Common myeloid progenitor, CD34-positive (primary cell): ENCODE results near the gene GOLGA6A. TPM values are rescaled to one million over a fixed set of nuclear protein-coding genes. Genes with fewer than 3 reads are reported as not detected.
"Not testable (repeated sequence)": the region's sequence is repeated elsewhere in the genome, so short reads cannot be mapped to it uniquely, and the experiment has no call there.

Source experiments
- CTCF ChIA-PET: fragments of 350-600 bp; sonication (Branson Sonifier 250); formaldehyde crosslinking; loops from one replicate; lab custom pipeline; 2021; ENCODE audit warnings: antibody characterized with exemption; lab: Charles Lee
- POLR2A ChIA-PET: fragments of 350-600 bp; sonication (Branson Sonifier 250); formaldehyde crosslinking; loops from one replicate; lab custom pipeline; 2021; ENCODE audit warnings: antibody characterized with exemption; lab: Charles Lee
- DNase-seq, 3 donors: peaks; one replicate each; pipeline versions ENCODE4 v3.0.0 to v3.0.0-alpha.2; 2013
- H3K27ac ChIP-seq, 2 experiments: 1 replicate in 1 of 2; 2 replicates in 1 of 2; pipeline ENCODE4 v1.7.0; 2013; ENCODE audit warnings: inconsistent platforms in 2 of 2, low read length in 2 of 2, mild to moderate bottlenecking in 2 of 2, low read depth in 1 of 2, moderate library complexity in 1 of 2; ENCODE audit not compliant: severe bottlenecking in 2 of 2, insufficient read depth in 1 of 2, poor library complexity in 1 of 2
- H3K27me3 ChIP-seq, 5 experiments: replicated peaks in 2 of 5; 1 replicate in 3 of 5; 2 replicates in 2 of 5; pipeline versions ENCODE4 v1.6.1 to v1.7.0; 2013; ENCODE audit warnings: low read length in 4 of 5, mild to moderate bottlenecking in 2 of 5, moderate library complexity in 2 of 5, inconsistent platforms in 1 of 5; ENCODE audit not compliant: insufficient read depth in 5 of 5, control insufficient read depth in 4 of 5
- H3K36me3 ChIP-seq, 4 experiments: 1 replicate in 2 of 4; 2 replicates in 2 of 4; pipeline versions ENCODE4 v1.6.1 to v1.7.0; 2013; ENCODE audit warnings: low read length in 3 of 4, control low read depth in 1 of 4, mild to moderate bottlenecking in 1 of 4; ENCODE audit not compliant: control insufficient read depth in 4 of 4, insufficient read depth in 4 of 4
- H3K4me1 ChIP-seq, 4 experiments: 1 replicate in 3 of 4; 2 replicates in 1 of 4; pipeline versions ENCODE4 v1.6.1 to v1.7.1; 2013; ENCODE audit warnings: low read length in 3 of 4, mild to moderate bottlenecking in 3 of 4, control low read depth in 1 of 4, inconsistent platforms in 1 of 4, moderate library complexity in 1 of 4; ENCODE audit not compliant: control insufficient read depth in 4 of 4, insufficient read depth in 4 of 4; ENCODE audit errors: control extremely low read depth in 1 of 4
- H3K4me3 ChIP-seq, 7 experiments: 1 replicate in 4 of 7; 2 replicates in 3 of 7; pipeline versions ENCODE4 v1.5.1 to v1.7.0; 2013; ENCODE audit warnings: mild to moderate bottlenecking in 7 of 7, low read length in 6 of 7, moderate library complexity in 6 of 7, inconsistent platforms in 2 of 7, low read depth in 2 of 7, control low read depth in 1 of 7; ENCODE audit not compliant: insufficient read depth in 4 of 7, control insufficient read depth in 1 of 7; ENCODE audit errors: extremely low read depth in 1 of 7
- H3K9me3 ChIP-seq, 5 experiments: 1 replicate in 4 of 5; 2 replicates in 1 of 5; pipeline versions ENCODE4 v1.6.1 to v1.7.1; 2013; ENCODE audit warnings: low read length in 4 of 5, mild to moderate bottlenecking in 2 of 5, inconsistent platforms in 1 of 5, low read depth in 1 of 5, moderate library complexity in 1 of 5; ENCODE audit not compliant: control insufficient read depth in 4 of 5, insufficient read depth in 2 of 5; ENCODE audit errors: control extremely low read depth in 1 of 5
- WGBS: methylation state at CpG from one replicate; pipeline ENCODE4 v1.1.5; 2013; ENCODE audit not compliant: insufficient coverage; 5-methylcytosine and 5-hydroxymethylcytosine counted together
- polyA plus RNA-seq: library from polyadenylated mRNA; unstranded; fragments of 120-200 nt; gene quantifications from one replicate; pipeline ENCODE4 v1.2.1, GENCODE V29; 2013

GOLGA6A gene
- polyA plus RNA-seq: 0.15 TPM

- WGBS: no CpG with 5 or more reads among the region's 7 CpGs
- DNase-seq, H3K27ac ChIP-seq, H3K4me1 ChIP-seq, POLR2A ChIA-PET, H3K4me3 ChIP-seq, H3K27me3 ChIP-seq, CTCF ChIA-PET, H3K9me3 ChIP-seq, H3K36me3 ChIP-seq: not testable (repeated sequence)
These were observed at the start of gene GOLGA6A for GRCh38 chr15:74082450-74082849. TSS of gene GOLGA6A (minus strand) at chr15:74082550. CDS start at chr15:74082509, 41 bp downstream.

- 8% methylated on average over 17 of the region's 20 CpGs for WGBS
- Histone ChIP-seq H3K36me3 (no peaks in the 10 kb centered on the region), H3K4me3 (no peak overlapping the region), H3K27me3 (peaks cover 0 to 97% (median 61%) of the 10 kb centered on the region in 5 experiments), H3K4me1 (peaks cover 0 to 68% (median 47%) of the 10 kb centered on the region in 4 experiments), H3K9me3 (no peaks in the 10 kb centered on the region), H3K27ac (no peak overlapping the region)
- CTCF ChIA-PET: interaction anchor here (1.1 kb wide), 1 partner anchor 176 kb away, joined by 4 read pairs; no protein-coding TSS in a partner anchor
- DNase-seq: peak in 1 of 3 donors; percentile 12
- POLR2A ChIA-PET: no interaction called here
These were observed 49.5 kb upstream of the GOLGA6A start for GRCh38 chr15:74131628-74132413.

- Histone ChIP-seq H3K4me3 (no peak overlapping the region), H3K9me3 (no peaks in the 10 kb centered on the region), H3K27ac (no peak overlapping the region), H3K4me1 (peaks cover 0 to 63% (median 42%) of the 10 kb centered on the region in 4 experiments), H3K36me3 (no peaks in the 10 kb centered on the region), H3K27me3 (peaks cover 0 to 96% (median 61%) of the 10 kb centered on the region in 5 experiments)
- DNase-seq: no peak
- WGBS: 11% methylated on average over 20 of the region's 28 CpGs
- CTCF ChIA-PET: no interaction called here
- POLR2A ChIA-PET: no interaction called here
These were observed 48.7 kb upstream of the GOLGA6A start for GRCh38 chr15:74130849-74131627.

GRCh38 chr15:74130155-74130848, 48.0 kb upstream of the GOLGA6A start, which contains the start of gene ISLR2:
TSS of gene ISLR2 (plus strand) at chr15:74130586. CDS start at chr15:74132755, 2,169 bp downstream.
- H3K27me3 ChIP-seq: peaks cover 0 to 95% (median 60%) of the 10 kb centered on the region in 5 experiments
- DNase-seq: peak in 2 of 3 donors; percentile 62 to 65
- H3K36me3 ChIP-seq: no peaks in the 10 kb centered on the region
- ChIA-PET POLR2A (no interaction called here), CTCF (interaction anchor here (0.9 to 1.0 kb wide), 2 partner anchors 179 to 192 kb away, joined by 3 to 4 read pairs; no protein-coding TSS in a partner anchor)
- H3K27ac ChIP-seq: no peak within 1 kb of the TSS
- WGBS: 4% methylated on average over 36 of the region's 53 CpGs
- H3K4me3 ChIP-seq: peak within 1 kb of the TSS in 1 of 7 experiments; percentile 4
- no peaks in the 10 kb centered on the region for H3K9me3 ChIP-seq
- peaks cover 0 to 58% (median 37%) of the 10 kb centered on the region in 4 experiments for H3K4me1 ChIP-seq

GRCh38 chr15:74129586-74130154, 47.3 kb upstream of the GOLGA6A start:
- POLR2A ChIA-PET: no interaction called here
- DNase-seq: no peak
- H3K4me3 ChIP-seq: peak overlapping the region in 1 of 7 experiments; percentile 4
- WGBS: 3% methylated on average over 35 of the region's 40 CpGs
- no peak overlapping the region for H3K27ac ChIP-seq
- peaks cover 0 to 91% (median 55%) of the 10 kb centered on the region in 5 experiments for H3K27me3 ChIP-seq
- CTCF ChIA-PET: interaction anchor here (0.6 to 2.7 kb wide), 5 partner anchors 66 to 193 kb away, joined by 3 to 11 read pairs (median 3); no protein-coding TSS in a partner anchor
- no peaks in the 10 kb centered on the region for H3K9me3 ChIP-seq
- H3K36me3 ChIP-seq: no peaks in the 10 kb centered on the region
- H3K4me1 ChIP-seq: peaks cover 0 to 52% (median 36%) of the 10 kb centered on the region in 4 experiments

- POLR2A ChIA-PET: no interaction called here
- peaks cover 0 to 84% (median 48%) of the 10 kb centered on the region in 5 experiments for H3K27me3 ChIP-seq
These were observed 46.6 kb upstream of the GOLGA6A start for GRCh38 chr15:74128785-74129585.

More at GRCh38 chr15:74128785-74129585, 46.6 kb upstream of the GOLGA6A start:
- peak in 1 of 3 donors; percentile 14 for DNase-seq
- 5% methylated on average over 28 of the region's 43 CpGs for WGBS
- no peaks in the 10 kb centered on the region for H3K9me3 ChIP-seq
- no peaks in the 10 kb centered on the region for H3K36me3 ChIP-seq
- no peak overlapping the region for H3K27ac ChIP-seq
- CTCF ChIA-PET: interaction anchor here (0.6 to 4.5 kb wide), 11 partner anchors 67 to 194 kb away, joined by 3 to 27 read pairs (median 3); no protein-coding TSS in a partner anchor
- H3K4me3 ChIP-seq: peak overlapping the region in 1 of 7 experiments; percentile 59
- peaks cover 0 to 45% (median 30%) of the 10 kb centered on the region in 4 experiments for H3K4me1 ChIP-seq
